IPS-15b (cell line): Measurements from ENCODE around the gene SDK1.

Experiments used
- H3K27me3 ChIP-seq: one replicate; pipeline ENCODE4 v1.6.1; 2013; ENCODE audit warnings: low read length; ENCODE audit not compliant: control insufficient read depth, insufficient read depth
- H3K36me3 ChIP-seq: one replicate; pipeline ENCODE4 v1.6.1; 2013; ENCODE audit warnings: low read length; ENCODE audit not compliant: control insufficient read depth, insufficient read depth
- H3K4me1 ChIP-seq: one replicate; pipeline ENCODE4 v1.6.1; 2013; ENCODE audit warnings: mild to moderate bottlenecking, low read length; ENCODE audit not compliant: control insufficient read depth, insufficient read depth
- H3K4me3 ChIP-seq: one replicate; pipeline ENCODE4 v1.5.1; 2013; ENCODE audit warnings: low read depth, low read length
- H3K9ac ChIP-seq: one replicate; pipeline ENCODE4 v1.6.1; 2013; ENCODE audit warnings: low read depth, mild to moderate bottlenecking, low read length
- H3K9me3 ChIP-seq: one replicate; pipeline ENCODE4 v1.6.1; 2013; ENCODE audit warnings: mild to moderate bottlenecking, low read length; ENCODE audit not compliant: control insufficient read depth, insufficient read depth

SDK1 gene

GRCh38 chr7:3321206-3321605 is 20.2 kb downstream of the SDK1 start:
- Histone ChIP-seq H3K9me3 (no peaks in the 10 kb centered on the region), H3K27me3 (no peaks in the 10 kb centered on the region), H3K9ac (no peak overlapping the region), H3K36me3 (no peaks in the 10 kb centered on the region), H3K4me3 (no peak overlapping the region), H3K4me1 (peaks cover 9% of the 10 kb centered on the region)

GRCh38 chr7:3321745-3322144 is 20.7 kb downstream of the SDK1 start:
- H3K4me1 ChIP-seq: peaks cover 9% of the 10 kb centered on the region
- no peaks in the 10 kb centered on the region for H3K9me3 ChIP-seq
- no peak overlapping the region for H3K9ac ChIP-seq
- no peaks in the 10 kb centered on the region for H3K27me3 ChIP-seq
- no peaks in the 10 kb centered on the region for H3K36me3 ChIP-seq
- H3K4me3 ChIP-seq: no peak overlapping the region

GRCh38 chr7:3326246-3326645 is 25.2 kb downstream of the SDK1 start:
- H3K4me1 ChIP-seq: peaks cover 4% of the 10 kb centered on the region
- H3K27me3 ChIP-seq: no peaks in the 10 kb centered on the region

GRCh38 chr7:3327099-3327498 is 26.0 kb downstream of the SDK1 start:
- H3K36me3 ChIP-seq: no peaks in the 10 kb centered on the region
- no peak overlapping the region for H3K4me3 ChIP-seq
- H3K9me3 ChIP-seq: no peaks in the 10 kb centered on the region
- H3K9ac ChIP-seq: no peak overlapping the region
- H3K4me1 ChIP-seq: peaks cover 2% of the 10 kb centered on the region
- H3K27me3 ChIP-seq: no peaks in the 10 kb centered on the region

More at GRCh38 chr7:3326246-3326645, 25.2 kb downstream of the SDK1 start:
- H3K9ac ChIP-seq: no peak overlapping the region
- no peaks in the 10 kb centered on the region for H3K36me3 ChIP-seq
- H3K4me3 ChIP-seq: no peak overlapping the region
- H3K9me3 ChIP-seq: no peaks in the 10 kb centered on the region

GRCh38 chr7:3327655-3328054 is 26.6 kb downstream of the SDK1 start:
- Histone ChIP-seq H3K27me3 (no peaks in the 10 kb centered on the region), H3K4me3 (no peak overlapping the region), H3K36me3 (no peaks in the 10 kb centered on the region), H3K9me3 (no peaks in the 10 kb centered on the region), H3K4me1 (peaks cover 2% of the 10 kb centered on the region), H3K9ac (no peak overlapping the region)

- H3K9me3 ChIP-seq: no peaks in the 10 kb centered on the region
- H3K4me3 ChIP-seq: no peak overlapping the region
- H3K36me3 ChIP-seq: no peaks in the 10 kb centered on the region
- no peaks in the 10 kb centered on the region for H3K27me3 ChIP-seq
- H3K9ac ChIP-seq: no peak overlapping the region
- peaks cover 3% of the 10 kb centered on the region for H3K4me1 ChIP-seq
Measured at GRCh38 chr7:3332308-3332707, 31.3 kb downstream of the SDK1 start.

- Histone ChIP-seq H3K4me1 (peaks cover 3% of the 10 kb centered on the region), H3K4me3 (no peak overlapping the region), H3K27me3 (no peaks in the 10 kb centered on the region), H3K36me3 (no peaks in the 10 kb centered on the region), H3K9me3 (no peaks in the 10 kb centered on the region), H3K9ac (no peak overlapping the region)
Measured at GRCh38 chr7:3333861-3334260, 32.8 kb downstream of the SDK1 start.

- peaks cover 3% of the 10 kb centered on the region for H3K4me1 ChIP-seq
- no peaks in the 10 kb centered on the region for H3K27me3 ChIP-seq
- H3K4me3 ChIP-seq: no peak overlapping the region
Measured at GRCh38 chr7:3336042-3336665, 35.1 kb downstream of the SDK1 start.

GRCh38 chr7:3338161-3338560 is 37.1 kb downstream of the SDK1 start:
- no peaks in the 10 kb centered on the region for H3K9me3 ChIP-seq
- H3K9ac ChIP-seq: no peak overlapping the region
- H3K4me3 ChIP-seq: no peak overlapping the region
- H3K4me1 ChIP-seq: peaks cover 1% of the 10 kb centered on the region
- no peaks in the 10 kb centered on the region for H3K36me3 ChIP-seq
- H3K27me3 ChIP-seq: no peaks in the 10 kb centered on the region

More at GRCh38 chr7:3336042-3336665, 35.1 kb downstream of the SDK1 start:
- H3K9me3 ChIP-seq: no peaks in the 10 kb centered on the region
- H3K9ac ChIP-seq: no peak overlapping the region
- H3K36me3 ChIP-seq: no peaks in the 10 kb centered on the region

GRCh38 chr7:3345699-3346481 is 44.8 kb downstream of the SDK1 start:
- no peaks in the 10 kb centered on the region for H3K27me3 ChIP-seq
- H3K36me3 ChIP-seq: no peaks in the 10 kb centered on the region
- H3K4me3 ChIP-seq: no peak overlapping the region
- H3K9ac ChIP-seq: no peak overlapping the region
- H3K4me1 ChIP-seq: no peaks in the 10 kb centered on the region
- no peaks in the 10 kb centered on the region for H3K9me3 ChIP-seq

- Histone ChIP-seq H3K9ac (no peak overlapping the region), H3K36me3 (no peaks in the 10 kb centered on the region), H3K27me3 (no peaks in the 10 kb centered on the region), H3K4me3 (no peak overlapping the region), H3K9me3 (no peaks in the 10 kb centered on the region), H3K4me1 (no peaks in the 10 kb centered on the region)
Measured at GRCh38 chr7:3349126-3349525, 48.1 kb downstream of the SDK1 start.

GRCh38 chr7:3356173-3356572 is 55.1 kb downstream of the SDK1 start:
- Histone ChIP-seq H3K4me1 (no peaks in the 10 kb centered on the region), H3K4me3 (no peak overlapping the region), H3K36me3 (no peaks in the 10 kb centered on the region), H3K27me3 (no peaks in the 10 kb centered on the region), H3K9ac (no peak overlapping the region), H3K9me3 (no peaks in the 10 kb centered on the region)
